Middle frontal gyrus (tissue), 1 donor: ENCODE measurements around the gene IL18R1.

Experiments
- DNase-seq: peaks from one replicate; pipeline ENCODE4 v3.0.0-alpha.2; 2015; ENCODE audit warnings: low spot score; ENCODE audit errors: extremely low spot score

Gene IL18R1

GRCh38 chr2:102432386-102432785 is 76.8 kb downstream of the IL18R1 start:
- DNase-seq = no peak

GRCh38 chr2:102433973-102434654 is 78.5 kb downstream of the IL18R1 start:
- no peak for DNase-seq

- no peak for DNase-seq
Measured at GRCh38 chr2:102434655-102435381, 79.2 kb downstream of the IL18R1 start.

GRCh38 chr2:102435741-102436140 is 80.1 kb downstream of the IL18R1 start:
- no peak for DNase-seq

GRCh38 chr2:102436323-102436722 is 80.7 kb downstream of the IL18R1 start:
- no peak for DNase-seq

- DNase-seq = no peak
Measured at GRCh38 chr2:102437122-102437521, 81.5 kb downstream of the IL18R1 start.

GRCh38 chr2:102438111-102438510 is 82.5 kb downstream of the IL18R1 start:
- no peak for DNase-seq

- no peak for DNase-seq
Measured at GRCh38 chr2:102438578-102438977, 83.0 kb downstream of the IL18R1 start.

- no peak for DNase-seq
Measured at GRCh38 chr2:102439065-102439695, 83.6 kb downstream of the IL18R1 start.

- no peak for DNase-seq
Measured at GRCh38 chr2:102442967-102443828, 87.6 kb downstream of the IL18R1 start.

GRCh38 chr2:102444233-102444632 is 88.6 kb downstream of the IL18R1 start:
- DNase-seq = no peak

- no peak for DNase-seq
Measured at GRCh38 chr2:102446936-102447335, 91.3 kb downstream of the IL18R1 start.
